Kidney capillary endothelial cell (primary cell): ENCODE data around the gene ACY1.

Experiments used
- DNase-seq: peaks from one replicate; pipeline ENCODE4 v3.0.0-alpha.2; 2018; ENCODE audit warnings: low spot score

ACY1 gene

DNA sequence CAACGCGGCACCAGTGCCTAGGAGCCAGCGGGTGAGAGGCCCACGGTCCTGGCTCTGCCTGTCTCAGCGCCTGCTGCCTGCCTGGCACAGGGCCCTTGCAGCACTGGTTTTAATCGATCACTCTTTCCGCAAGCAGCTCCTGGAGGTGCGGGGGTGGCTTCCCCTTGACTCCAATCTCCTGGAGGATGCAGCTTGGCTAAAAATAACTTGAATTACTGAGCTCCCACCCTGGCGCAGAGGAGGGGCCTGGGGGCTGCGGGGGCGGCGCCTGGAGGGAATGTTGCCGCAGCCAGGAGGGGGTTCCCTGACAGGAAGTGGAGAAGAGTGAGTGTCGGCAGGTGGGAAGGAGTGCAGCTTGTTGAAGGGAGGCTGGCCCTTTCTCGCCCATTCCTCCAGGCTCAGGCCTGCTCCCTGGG lies 22.2 kb downstream of the ACY1 start:
- no peak for DNase-seq

- no peak for DNase-seq
These were observed 22.9 kb downstream of the ACY1 start for GRCh38 chr3:52006017-52006819.

DNA sequence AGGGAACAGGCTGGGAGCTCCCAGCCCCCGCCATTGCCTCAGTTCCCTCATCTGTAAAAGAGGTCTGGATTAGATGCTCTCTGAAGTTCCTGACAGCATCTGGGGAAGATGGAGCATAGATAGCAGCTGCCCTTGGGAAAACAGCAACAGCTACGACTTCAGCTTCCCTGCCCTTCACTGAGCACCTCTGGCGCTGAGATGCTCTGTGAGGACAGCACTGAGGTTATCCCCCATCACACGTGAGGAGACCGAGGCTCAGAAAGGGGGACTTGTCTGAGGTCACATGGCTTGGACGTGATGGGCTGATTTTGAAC lies 23.4 kb downstream of the ACY1 start:
- DNase-seq = no peak

DNA sequence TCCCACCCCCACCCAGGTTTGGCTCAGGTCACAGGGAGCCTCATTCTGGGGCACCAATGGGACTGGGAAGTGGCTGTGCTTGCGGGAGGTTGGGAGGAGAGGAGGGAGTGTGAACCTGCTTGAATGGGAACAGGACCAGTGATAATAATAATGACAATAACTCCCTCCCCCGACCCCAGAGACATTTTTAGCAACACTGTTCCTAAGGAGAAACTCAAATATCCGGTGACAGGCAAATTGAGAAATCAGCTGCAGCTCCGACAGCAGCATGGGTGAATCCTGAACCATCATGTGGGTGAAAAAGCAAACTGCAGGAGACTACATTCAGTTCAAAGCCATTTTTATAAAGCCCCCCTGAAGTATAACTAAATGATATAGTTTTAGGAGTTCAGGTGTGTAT lies 24.0 kb downstream of the ACY1 start:
- DNase-seq = no peak

DNA sequence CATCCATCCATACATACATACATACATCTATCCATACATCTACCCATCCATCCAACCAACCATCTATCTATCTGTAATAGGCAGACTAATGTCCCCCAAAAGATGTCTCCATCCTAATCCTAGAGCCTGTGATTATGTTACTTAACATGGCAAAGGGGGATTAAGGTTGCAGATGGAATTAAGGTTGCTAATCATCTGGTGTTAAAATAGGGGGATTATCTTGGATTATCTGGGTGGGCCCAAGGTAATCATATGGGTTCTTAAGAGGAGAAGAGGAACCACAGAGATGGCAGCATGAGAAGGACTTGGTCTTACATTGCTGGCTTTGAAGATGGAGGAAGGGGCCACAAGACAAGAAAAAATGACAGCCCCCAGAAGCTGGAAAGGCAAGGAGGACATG lies 27.1 kb downstream of the ACY1 start:
- DNase-seq = no peak

GRCh38 chr3:52012699-52013098 lies 29.4 kb downstream of the ACY1 start:
- no peak for DNase-seq

- no peak for DNase-seq
These were observed 30.7 kb downstream of the ACY1 start for GRCh38 chr3:52013802-52014598.

GRCh38 chr3:52014613-52015012 lies 31.3 kb downstream of the ACY1 start:
- DNase-seq = no peak

DNA sequence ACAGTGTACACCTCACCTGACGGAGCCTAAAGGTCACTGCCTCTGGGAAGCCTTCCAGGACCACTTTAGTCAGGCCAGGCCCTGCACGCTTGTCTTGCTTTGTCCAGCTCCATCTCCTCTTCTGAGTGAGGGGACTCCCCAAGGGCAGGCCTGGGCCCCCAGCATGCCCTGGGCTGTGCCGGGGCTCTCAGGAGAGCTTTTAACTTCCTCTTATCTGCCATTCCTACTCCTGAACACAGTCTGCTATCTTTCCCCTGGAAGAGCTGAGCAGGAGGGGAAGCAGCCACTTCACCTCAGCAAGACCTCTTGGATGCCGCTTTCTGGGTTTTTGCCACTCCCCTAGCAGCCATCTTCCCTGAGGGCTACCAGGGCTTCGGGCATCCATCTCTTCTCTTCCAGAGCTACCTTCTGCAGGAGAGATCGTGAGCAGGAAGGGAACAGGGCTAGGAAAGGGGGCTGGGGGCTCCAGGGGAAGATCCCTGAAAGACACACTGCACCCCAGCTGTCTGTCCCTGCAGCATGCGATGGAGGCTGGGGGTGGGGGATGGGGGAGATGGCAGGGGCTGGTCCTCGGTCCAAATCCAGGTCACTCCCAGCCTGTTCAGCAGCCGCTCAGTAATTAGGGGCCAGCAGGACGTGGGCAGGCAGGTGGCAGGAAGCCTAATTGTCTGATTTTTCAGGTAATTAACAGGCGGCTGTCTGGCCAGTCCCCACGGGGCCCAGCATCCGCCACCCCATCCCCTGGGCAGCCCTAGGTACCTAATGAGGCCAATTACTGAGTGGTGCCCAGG lies 32.3 kb downstream of the ACY1 start:
- no peak for DNase-seq

- no peak for DNase-seq
These were observed 34.3 kb downstream of the ACY1 start for GRCh38 chr3:52017586-52017985.

DNA sequence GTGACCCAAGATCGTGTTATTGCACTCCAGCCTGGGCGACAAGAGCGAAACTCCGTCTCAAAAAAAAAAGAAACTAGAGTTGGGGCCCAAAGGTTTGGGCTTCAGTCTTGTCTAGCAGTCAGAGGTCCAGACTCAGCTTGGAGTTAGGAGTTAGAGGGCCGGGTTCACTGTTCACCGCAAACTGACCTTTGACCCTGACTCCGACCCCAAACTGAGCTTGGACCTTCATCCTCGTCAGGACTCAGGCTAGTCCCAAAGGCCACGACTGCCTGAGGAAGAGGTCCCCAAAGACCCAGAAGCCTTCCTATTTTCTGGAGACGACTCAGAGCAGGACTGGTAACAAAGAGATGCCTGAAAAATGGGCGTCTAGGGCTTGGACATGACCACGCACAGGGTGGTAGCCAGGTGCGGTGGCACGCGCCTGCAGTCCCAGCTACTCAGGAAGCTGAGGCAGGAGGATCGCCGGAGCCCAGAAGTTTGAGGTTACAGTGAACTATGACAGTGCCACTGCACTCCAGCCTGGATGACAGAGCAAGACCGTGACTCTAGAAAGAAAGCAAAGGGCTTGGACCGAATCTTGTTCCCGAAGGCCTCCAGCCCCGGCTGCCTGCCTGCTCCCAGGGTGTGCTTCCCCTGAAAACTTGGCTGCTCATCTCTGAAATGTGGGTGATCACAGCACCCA lies 35.1 kb downstream of the ACY1 start:
- no peak for DNase-seq

DNA sequence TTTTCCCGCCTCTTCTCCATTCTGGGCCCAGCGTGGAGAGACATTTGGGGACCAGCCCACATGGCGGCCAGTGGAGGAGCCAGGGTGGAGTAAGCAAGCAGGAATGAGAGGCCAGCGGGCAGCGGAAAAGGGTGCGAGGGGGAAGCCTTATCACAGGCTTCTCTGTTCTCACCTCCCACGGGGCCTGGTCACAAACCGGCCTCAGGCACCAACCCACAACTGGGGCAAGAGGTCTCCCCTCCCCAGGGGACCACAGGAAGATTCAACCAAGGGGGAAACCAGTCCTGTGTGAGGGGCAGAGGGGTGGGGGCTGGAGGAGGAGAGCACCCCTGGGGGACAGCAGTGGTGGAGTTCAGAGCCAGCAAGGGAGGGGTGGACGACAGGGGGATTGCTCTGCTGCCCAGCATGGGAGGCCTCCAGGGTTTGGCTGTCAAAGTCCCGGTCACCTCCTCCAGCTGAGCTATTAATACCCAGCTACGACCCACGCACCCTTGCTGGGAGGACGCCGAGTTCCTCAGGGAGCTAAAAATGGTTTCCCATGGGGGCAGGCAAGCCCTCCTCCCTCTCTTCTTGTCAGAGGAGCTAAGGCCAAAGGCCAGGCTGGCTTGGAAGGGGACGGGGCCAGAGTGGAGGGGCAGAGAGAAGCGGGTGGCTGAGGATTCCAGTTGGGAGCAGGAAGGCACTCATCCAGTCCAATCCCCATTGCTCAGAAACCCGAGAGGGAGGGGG lies 36.2 kb downstream of the ACY1 start:
- no peak for DNase-seq

DNA sequence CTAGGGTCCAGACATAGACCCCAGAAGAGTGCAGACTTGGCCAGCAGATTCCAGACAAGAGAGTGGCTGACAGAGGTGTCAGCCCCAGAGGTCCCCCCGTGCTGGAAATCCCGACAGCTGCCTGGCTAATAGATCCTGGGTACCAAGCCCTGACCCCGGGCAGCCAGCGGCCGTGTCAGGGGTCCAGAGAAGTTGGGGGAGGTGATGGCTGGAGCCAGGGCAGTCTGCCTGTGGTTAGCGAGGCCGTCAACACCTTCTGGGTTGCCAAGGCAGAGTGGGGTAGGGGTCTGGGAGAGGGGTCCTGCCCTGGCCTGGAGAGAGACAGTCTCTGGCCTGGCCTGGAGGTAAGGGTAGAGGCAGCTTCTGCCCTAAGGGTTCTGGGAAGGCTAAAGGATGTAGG lies 37.5 kb downstream of the ACY1 start:
- no peak for DNase-seq

- no peak for DNase-seq
These were observed 38.3 kb downstream of the ACY1 start for GRCh38 chr3:52021489-52022268.

DNA sequence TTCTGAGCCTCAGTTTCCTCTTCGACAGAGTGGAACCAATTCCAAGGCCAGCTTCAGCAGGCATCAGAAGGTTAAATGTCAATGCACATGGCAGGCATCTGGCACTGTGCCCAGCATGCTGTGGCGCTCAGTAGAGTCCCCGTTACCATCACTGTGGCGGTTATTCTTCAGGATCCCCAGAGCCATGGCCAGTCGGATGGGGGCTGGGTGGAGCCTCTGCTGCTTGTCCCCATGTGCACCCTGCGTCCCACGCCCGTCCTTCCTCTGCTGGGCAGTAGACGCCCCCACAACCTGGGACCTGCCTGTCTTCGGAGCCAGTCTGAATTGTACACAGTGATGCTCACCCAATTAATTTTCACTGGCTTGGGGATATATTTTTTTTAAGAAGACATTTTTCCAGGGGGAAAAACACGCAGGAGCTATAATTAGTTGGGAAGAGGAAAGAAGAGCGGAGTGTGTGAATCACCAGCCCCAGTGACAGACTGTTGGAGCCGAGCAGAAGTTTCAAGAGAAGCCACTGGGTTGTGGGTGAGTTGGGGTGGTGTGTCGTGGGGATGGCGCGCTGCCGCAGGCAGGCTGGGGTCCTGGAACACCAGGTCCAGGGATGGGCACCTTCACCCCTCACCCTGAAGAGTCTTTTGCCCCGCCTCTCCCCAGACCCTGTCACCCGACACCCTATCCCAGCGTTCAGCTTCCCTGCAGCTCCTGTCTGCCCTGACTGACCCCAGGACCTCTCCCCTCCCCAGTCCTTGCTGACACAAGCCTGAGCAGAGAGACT lies 39.2 kb downstream of the ACY1 start:
- no peak for DNase-seq

- no peak for DNase-seq
These were observed 39.9 kb downstream of the ACY1 start for GRCh38 chr3:52023101-52023770.

DNA sequence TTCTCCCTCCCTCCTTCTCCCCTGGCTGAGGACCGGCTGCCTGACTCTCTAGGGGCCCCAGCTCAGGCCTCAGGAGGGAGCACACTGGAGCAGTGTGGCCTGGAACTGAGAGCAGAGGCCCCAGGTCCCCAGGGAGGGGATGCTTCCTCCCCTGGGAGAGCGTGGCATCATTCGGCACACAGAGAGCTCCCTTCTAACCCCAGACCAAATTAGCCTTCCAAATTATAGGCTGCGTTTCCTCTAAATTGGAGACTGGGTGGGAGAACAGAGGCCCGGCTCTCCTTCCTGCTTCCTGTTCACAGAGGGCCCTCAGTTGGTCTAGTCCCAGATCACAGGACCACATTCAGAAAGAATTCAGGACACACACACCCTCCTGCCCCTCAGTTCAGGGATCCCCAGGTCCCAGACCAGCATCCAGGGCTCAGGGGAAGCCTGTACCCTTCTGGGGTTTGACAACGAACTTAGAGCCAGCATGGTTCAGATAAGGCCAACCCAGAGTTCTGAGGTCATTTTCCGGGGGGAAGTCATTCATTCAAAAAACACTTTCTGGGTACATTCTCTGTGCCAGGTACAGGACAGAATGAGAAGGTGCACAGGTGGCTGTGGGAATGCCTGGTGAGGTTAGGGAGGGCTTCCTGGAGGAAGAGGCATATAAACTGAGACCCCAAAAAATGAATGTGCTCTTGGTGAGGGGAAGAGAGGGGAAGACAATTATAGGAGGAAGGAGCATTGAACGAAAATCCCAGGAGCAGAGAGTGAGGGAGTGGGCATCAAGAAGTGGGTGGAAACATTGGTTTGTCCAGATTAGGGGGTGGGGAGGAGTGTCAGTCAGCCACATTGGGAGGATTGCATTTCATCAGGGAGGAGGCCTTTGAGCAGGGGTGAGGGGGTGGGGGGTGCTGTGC lies 40.8 kb downstream of the ACY1 start:
- no peak for DNase-seq

GRCh38 chr3:52024765-52025452 lies 41.6 kb downstream of the ACY1 start:
- DNase-seq = no peak
